Stimulated activated CD8-positive, alpha-beta memory T cell treated with anti-CD3 and anti-CD28 coated beads, Interleukin-7, amount 100 ng/mL, for 24 hours (primary cell): Measurements from ENCODE around the gene OTC.

Source experiments
- DNase-seq: peaks from one replicate; pipeline ENCODE4 v3.0.0-alpha.2; 2020; ENCODE audit warnings: low read depth

Gene OTC

GRCh38 chrX:38352362-38352761, at the start of gene OTC:
TSS of gene OTC (plus strand) at chrX:38352604. CDS start at chrX:38352697, 93 bp downstream.
- no peak for DNase-seq

GRCh38 chrX:38304010-38304409, 48.4 kb upstream of the OTC start:
- no peak for DNase-seq

GRCh38 chrX:38305971-38306370, 46.4 kb upstream of the OTC start:
- DNase-seq = no peak

- no peak for DNase-seq
Observed at GRCh38 chrX:38311743-38312142, 40.7 kb upstream of the OTC start.

- DNase-seq = no peak
Observed at GRCh38 chrX:38312436-38312835, 40.0 kb upstream of the OTC start.

- DNase-seq = no peak
Observed at GRCh38 chrX:38313190-38313589, 39.2 kb upstream of the OTC start.

- DNase-seq = no peak
Observed at GRCh38 chrX:38315186-38315585, 37.2 kb upstream of the OTC start.

- no peak for DNase-seq
Observed at GRCh38 chrX:38318196-38318595, 34.2 kb upstream of the OTC start.

GRCh38 chrX:38318606-38319005, 33.8 kb upstream of the OTC start:
- DNase-seq = no peak

GRCh38 chrX:38320819-38321218, 31.6 kb upstream of the OTC start:
- no peak for DNase-seq

GRCh38 chrX:38326086-38326485, 26.3 kb upstream of the OTC start:
- no peak for DNase-seq

- DNase-seq = peak; percentile 77
Observed at GRCh38 chrX:38327007-38327774, 25.2 kb upstream of the OTC start, which contains the start of gene RPGR. TSS of gene RPGR (minus strand) at chrX:38327509. CDS start at chrX:38327367, 142 bp downstream.

- DNase-seq = no peak
Observed at GRCh38 chrX:38327775-38328081, 24.7 kb upstream of the OTC start.

GRCh38 chrX:38332505-38332904, 19.9 kb upstream of the OTC start:
- DNase-seq = no peak

GRCh38 chrX:38335382-38335781, 17.0 kb upstream of the OTC start:
- no peak for DNase-seq

GRCh38 chrX:38336538-38337240, 15.7 kb upstream of the OTC start:
- DNase-seq = no peak

GRCh38 chrX:38341442-38341841, 11.0 kb upstream of the OTC start:
- no peak for DNase-seq

- DNase-seq = no peak
Observed at GRCh38 chrX:38342853-38343778, 9.3 kb upstream of the OTC start.

GRCh38 chrX:38346150-38346549, 6.3 kb upstream of the OTC start:
- no peak for DNase-seq

- no peak for DNase-seq
Observed at GRCh38 chrX:38347136-38347535, 5.3 kb upstream of the OTC start.

- DNase-seq = no peak
Observed at GRCh38 chrX:38351346-38351745, 1.1 kb upstream of the OTC start.

GRCh38 chrX:38356401-38356800, 4.0 kb downstream of the OTC start:
- no peak for DNase-seq
